Muscle of leg (tissue), 11 donors: ENCODE data around the gene ATP8A2. TPM values are rescaled to one million over a fixed set of nuclear protein-coding genes. Genes with fewer than 3 reads are reported as not detected.

ENCODE experiments used
- DNase-seq: peaks from one replicate; pipeline ENCODE4 v3.0.0; 2013
- H3K27ac ChIP-seq: one replicate; pipeline ENCODE4 v1.5.1; 2013; ENCODE audit warnings: mild to moderate bottlenecking, low read length, control low read depth
- H3K27me3 ChIP-seq: one replicate; pipeline ENCODE4 v1.6.1; 2013; ENCODE audit warnings: low read length; ENCODE audit not compliant: control insufficient read depth, insufficient read depth
- H3K36me3 ChIP-seq: one replicate; pipeline ENCODE4 v1.6.1; 2013; ENCODE audit warnings: low read length; ENCODE audit not compliant: control insufficient read depth, insufficient read depth
- H3K4me1 ChIP-seq: one replicate; pipeline ENCODE4 v1.6.1; 2013; ENCODE audit warnings: low read length; ENCODE audit not compliant: control insufficient read depth, insufficient read depth
- H3K4me3 ChIP-seq: one replicate; pipeline ENCODE4 v1.5.1; 2013; ENCODE audit warnings: low read length, control low read depth
- H3K9me3 ChIP-seq: replicated peaks from 2 replicates; pipeline ENCODE4 v1.6.1; 2013; ENCODE audit warnings: low read depth, low read length; ENCODE audit not compliant: control insufficient read depth
- WGBS: methylation state at CpG from one replicate; pipeline ENCODE4 v1.1.5; 2013; ENCODE audit warnings: missing lambda C conversion rate; ENCODE audit not compliant: insufficient coverage; 5-methylcytosine and 5-hydroxymethylcytosine counted together
- polyA plus RNA-seq, 8 donors: library from polyadenylated mRNA; unstranded; fragments of 120-200 nt; gene quantifications; one replicate each; pipeline versions ENCODE4 v1.2.1 to v1.2.3, GENCODE V29; 2013; ENCODE audit warnings: inconsistent platforms in 1 of 8, low replicate concordance in 1 of 8; ENCODE audit not compliant: insufficient read length in 8 of 8, insufficient read depth in 1 of 8
- total RNA-seq: library from RNA; stranded (reverse); fragments of 120-200 nt; gene quantifications from one replicate; pipeline ENCODE4 v1.2.4, GENCODE V29; 2013

Gene ATP8A2
- total and polyA plus RNA-seq, 9 donors, result 0.89 to 2.9 (median 1.6) TPM

DNA sequence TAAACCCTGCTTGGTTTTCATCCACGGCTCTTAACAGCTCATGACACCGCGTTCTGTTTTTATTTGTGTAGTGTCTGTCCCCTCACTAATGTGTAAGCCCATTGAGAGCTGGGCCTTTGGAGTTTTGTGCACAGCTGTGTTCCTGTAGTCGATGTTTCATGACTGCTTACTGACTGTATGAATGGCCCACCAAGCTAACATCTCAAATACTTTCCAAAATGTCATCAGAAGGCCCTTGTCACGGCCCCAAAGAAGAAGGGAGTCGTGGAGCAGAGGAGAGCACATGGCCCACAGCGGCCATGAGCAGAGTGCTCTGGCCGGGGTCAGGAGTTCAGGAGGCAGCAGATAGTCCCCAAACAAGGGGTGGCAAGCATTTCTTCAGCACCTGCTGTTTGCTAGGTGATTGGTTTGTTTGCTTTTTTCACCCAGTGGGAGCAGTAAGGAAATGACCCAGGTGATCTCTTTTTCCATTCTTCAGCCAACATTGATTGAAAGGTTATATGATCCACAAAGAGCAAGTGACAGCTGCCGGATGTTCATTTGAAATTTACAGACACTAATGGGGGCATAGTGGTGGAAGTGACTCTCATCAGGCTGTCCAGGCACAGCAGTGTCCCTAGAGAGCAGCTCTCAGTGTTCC, 315.2 kb downstream of the ATP8A2 start:
- 91% methylated on average over 7 of the region's 9 CpGs for WGBS

DNA sequence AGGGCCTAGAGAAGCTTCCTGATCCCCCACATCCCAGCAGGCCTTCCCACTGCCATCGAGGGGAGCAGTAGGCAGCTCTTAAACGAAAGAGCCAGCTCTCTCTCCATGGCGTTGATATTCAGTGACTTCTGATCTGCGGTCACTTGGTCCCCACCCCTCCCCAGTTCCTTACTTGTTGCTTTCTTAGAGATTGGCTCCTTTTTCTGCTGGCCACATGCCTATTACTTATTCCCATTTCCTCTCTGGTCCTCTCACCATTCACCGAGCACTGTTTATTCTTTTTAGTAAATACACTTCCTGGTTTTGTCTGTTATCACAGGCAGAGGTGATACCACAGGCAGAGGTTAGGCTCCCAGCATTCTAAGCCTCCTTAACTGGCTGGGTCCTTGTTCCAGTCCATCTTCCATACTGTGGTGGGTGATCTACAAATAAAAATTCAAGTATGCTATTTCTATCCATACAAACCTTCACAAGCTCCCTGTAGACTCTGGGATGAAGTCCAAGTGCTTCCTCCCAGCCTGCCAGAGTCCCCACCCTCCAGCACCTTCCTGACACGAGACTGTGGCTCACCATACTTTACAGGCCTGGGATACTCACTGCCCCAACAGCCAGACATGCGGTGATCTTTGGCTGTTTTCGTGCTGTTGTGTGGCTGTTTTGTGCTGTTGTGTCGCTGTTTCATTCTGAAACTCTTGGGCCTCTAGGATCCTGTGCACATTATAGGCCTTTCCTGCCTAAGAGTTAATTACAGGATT, 315.9 kb downstream of the ATP8A2 start:
- Histone ChIP-seq H3K36me3 (no peaks in the 10 kb centered on the region), H3K27me3 (no peaks in the 10 kb centered on the region), H3K4me1 (peaks cover 56% of the 10 kb centered on the region), H3K27ac (peak overlapping the region; percentile 89), H3K4me3 (no peak overlapping the region), H3K9me3 (no peaks in the 10 kb centered on the region)
- peak; percentile 75 for DNase-seq
- WGBS, result 37% methylated on average over 4 of the region's 9 CpGs

More for the DNA sequence above, 315.2 kb downstream of the ATP8A2 start:
- Histone ChIP-seq H3K4me1 (peaks cover 57% of the 10 kb centered on the region), H3K4me3 (no peak overlapping the region), H3K27me3 (no peaks in the 10 kb centered on the region), H3K36me3 (no peaks in the 10 kb centered on the region), H3K27ac (peak overlapping the region; percentile 89), H3K9me3 (no peaks in the 10 kb centered on the region)
- DNase-seq, result no peak

DNA sequence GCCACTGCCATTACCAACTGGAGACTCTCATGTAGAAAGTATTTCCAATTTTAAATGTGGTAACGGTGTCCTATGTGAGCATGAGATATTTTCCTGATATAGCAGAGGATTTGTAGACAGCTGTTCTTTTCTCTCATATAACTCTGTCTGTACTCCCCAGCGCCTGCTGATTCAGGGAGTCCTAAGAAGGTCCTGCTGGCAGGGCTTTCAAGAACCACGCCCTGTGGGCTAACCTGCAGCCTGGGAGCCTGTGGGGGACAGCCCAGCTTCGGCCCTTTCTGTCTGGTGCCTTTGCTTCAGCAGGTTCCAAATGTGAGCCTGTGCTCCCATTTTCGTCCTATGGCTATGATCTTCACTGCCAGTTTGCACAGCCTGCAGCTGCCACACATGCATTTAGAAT, 316.8 kb downstream of the ATP8A2 start:
- H3K36me3 ChIP-seq, result no peaks in the 10 kb centered on the region
- no peaks in the 10 kb centered on the region for H3K9me3 ChIP-seq
- 70% methylated on average over 4 of the region's 5 CpGs for WGBS
- no peaks in the 10 kb centered on the region for H3K27me3 ChIP-seq
- peaks cover 54% of the 10 kb centered on the region for H3K4me1 ChIP-seq
- peak overlapping the region; percentile 89 for H3K27ac ChIP-seq
- H3K4me3 ChIP-seq, result no peak overlapping the region
- peak; percentile 80 for DNase-seq

DNA sequence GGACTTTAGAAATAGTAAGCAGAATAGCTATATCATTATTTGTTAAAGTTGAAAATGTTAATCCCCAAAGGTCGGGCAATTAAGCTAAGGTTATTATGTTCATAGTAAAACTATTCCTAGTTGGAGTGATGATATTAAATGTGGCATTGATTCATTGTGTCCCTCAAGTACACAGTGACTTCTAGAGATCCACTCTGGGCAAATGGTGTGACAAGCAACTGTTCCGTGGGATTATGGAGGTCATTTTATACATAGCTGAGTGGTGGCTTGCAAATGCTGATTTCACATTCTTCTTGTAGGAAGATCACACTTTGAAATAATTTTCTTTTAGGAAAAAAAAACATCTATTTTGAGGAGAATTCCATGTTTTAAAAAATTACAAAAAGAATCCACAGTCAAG, 317.8 kb downstream of the ATP8A2 start:
- Histone ChIP-seq H3K4me3 (no peak overlapping the region), H3K27me3 (no peaks in the 10 kb centered on the region), H3K4me1 (peaks cover 54% of the 10 kb centered on the region), H3K36me3 (no peaks in the 10 kb centered on the region), H3K27ac (peak overlapping the region; percentile 89), H3K9me3 (no peaks in the 10 kb centered on the region)
- no CpG with 5 or more reads among the region's 2 CpGs for WGBS
- DNase-seq, result peak; percentile 48

DNA sequence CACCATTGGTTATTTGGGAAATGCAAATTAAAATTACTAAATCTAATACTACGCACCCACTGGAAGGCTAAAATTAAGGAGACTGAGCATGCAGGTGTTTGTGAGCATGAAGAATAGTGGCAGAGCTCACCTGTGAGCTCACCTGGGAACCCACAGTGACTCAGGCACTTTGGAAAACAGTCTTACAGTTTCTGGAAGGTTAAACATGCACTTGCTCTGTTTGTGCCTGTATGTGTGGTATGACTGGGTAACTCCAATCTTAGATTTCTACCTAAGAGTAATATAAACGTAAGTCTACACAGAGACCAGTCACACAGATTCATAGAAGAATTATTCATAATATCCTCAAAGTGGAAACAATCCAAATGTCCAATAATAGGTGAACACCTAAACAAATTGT, 318.8 kb downstream of the ATP8A2 start:
- WGBS, result no CpG with 5 or more reads among the region's 2 CpGs
- DNase-seq, result no peak
- no peak overlapping the region for H3K4me3 ChIP-seq

DNA sequence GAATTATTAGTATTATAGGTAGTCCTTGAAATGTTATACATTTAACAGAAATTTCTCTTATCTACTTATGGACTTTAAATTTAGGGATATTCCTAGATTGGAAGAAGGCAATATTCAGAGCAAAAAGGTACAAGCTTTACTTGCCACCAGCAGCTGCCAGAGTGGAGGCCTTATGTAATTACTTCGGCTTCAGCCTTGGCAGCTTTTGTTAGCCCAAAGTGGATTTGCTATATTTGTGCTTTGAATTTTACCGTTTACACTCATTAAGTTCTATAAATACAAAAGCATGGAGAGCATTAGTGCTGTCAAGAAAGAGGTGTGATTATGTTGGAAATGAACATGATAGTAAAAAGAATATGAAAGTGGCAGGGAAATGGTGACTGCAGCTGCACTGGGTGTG, 319.9 kb downstream of the ATP8A2 start:
- no peak for DNase-seq
- Histone ChIP-seq H3K27me3 (no peaks in the 10 kb centered on the region), H3K36me3 (no peaks in the 10 kb centered on the region), H3K4me3 (no peak overlapping the region), H3K4me1 (peaks cover 38% of the 10 kb centered on the region), H3K27ac (peak overlapping the region; percentile 77), H3K9me3 (peaks cover 2% of the 10 kb centered on the region)
- 80% methylated on average over 1 of the region's 2 CpGs for WGBS

More for the DNA sequence above, 318.8 kb downstream of the ATP8A2 start:
- Histone ChIP-seq H3K4me1 (peaks cover 47% of the 10 kb centered on the region), H3K36me3 (no peaks in the 10 kb centered on the region), H3K9me3 (no peaks in the 10 kb centered on the region), H3K27ac (no peak overlapping the region), H3K27me3 (no peaks in the 10 kb centered on the region)

DNA sequence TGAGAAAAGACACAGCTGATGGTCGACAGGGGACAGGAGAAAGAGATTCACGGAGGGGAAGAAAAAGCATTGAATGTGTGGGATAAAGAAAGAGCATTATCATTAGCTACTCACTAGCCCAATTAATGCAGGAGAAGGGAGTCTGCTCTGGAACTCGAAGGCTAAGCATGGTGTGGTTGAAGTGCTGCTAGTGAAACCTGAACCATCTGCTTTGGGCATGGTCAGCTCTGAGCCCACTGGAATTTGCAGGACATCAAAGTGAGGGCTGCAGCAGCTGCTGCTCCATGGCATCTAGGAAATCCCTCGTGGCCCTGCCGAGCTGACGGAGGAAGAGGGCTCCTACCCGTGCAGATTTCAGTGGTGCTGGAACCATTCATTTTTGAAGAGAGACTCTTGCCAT, 320.3 kb downstream of the ATP8A2 start:
- peak overlapping the region; percentile 77 for H3K27ac ChIP-seq
- H3K4me1 ChIP-seq, result peaks cover 33% of the 10 kb centered on the region
- WGBS, result 32% methylated on average over 5 of the region's 7 CpGs
- no peaks in the 10 kb centered on the region for H3K36me3 ChIP-seq
- H3K4me3 ChIP-seq, result no peak overlapping the region
- peak; percentile 83 for DNase-seq
- peaks cover 2% of the 10 kb centered on the region for H3K9me3 ChIP-seq
- H3K27me3 ChIP-seq, result no peaks in the 10 kb centered on the region

DNA sequence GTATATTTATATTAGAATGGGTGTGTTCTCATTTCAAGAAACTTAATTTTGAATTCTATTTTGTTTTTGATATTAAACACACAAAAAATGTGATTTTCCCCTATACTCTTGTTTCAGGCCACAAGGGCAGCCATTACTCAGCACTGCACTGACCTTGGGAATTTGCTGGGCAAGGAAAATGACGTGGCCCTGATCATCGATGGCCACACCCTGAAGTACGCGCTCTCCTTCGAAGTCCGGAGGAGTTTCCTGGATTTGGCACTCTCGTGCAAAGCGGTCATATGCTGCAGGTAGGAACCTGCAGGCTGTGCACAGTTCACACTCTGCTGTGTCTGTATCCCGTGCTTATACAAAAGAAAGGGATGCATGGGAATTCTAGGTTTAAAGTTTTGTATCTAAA, 327.3 kb downstream of the ATP8A2 start:
- Histone ChIP-seq H3K9me3 (peaks cover 2% of the 10 kb centered on the region), H3K4me1 (no peaks in the 10 kb centered on the region), H3K4me3 (no peak overlapping the region), H3K27ac (no peak overlapping the region), H3K27me3 (no peaks in the 10 kb centered on the region), H3K36me3 (no peaks in the 10 kb centered on the region)
- 79% methylated on average over 8 of the region's 9 CpGs for WGBS
- DNase-seq, result no peak

DNA sequence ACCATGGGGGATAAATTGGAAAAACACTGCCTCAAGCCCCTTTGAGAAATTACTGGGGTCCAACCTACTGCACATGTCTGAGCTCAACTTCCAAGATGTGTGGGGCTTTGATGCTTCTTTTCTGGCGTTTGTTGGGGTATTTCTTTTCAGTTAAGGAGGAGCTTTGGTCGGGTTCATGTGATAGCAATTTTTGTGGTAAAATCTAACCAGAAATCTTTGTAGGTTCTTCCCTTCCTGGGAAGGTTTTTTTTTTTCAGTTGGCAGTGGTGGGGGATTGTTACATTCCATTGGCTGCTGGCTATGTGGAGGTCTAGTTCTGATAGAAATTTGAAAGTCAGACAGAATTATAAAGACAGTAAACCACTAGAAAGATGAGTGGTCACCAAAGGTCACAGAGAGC, 327.8 kb downstream of the ATP8A2 start:
- no peak overlapping the region for H3K27ac ChIP-seq
- H3K4me1 ChIP-seq, result no peaks in the 10 kb centered on the region
- no peak overlapping the region for H3K4me3 ChIP-seq
- DNase-seq, result no peak
- WGBS, result no CpG with 5 or more reads among the region's 2 CpGs
- no peaks in the 10 kb centered on the region for H3K36me3 ChIP-seq
- peaks cover 2% of the 10 kb centered on the region for H3K9me3 ChIP-seq
- no peaks in the 10 kb centered on the region for H3K27me3 ChIP-seq

DNA sequence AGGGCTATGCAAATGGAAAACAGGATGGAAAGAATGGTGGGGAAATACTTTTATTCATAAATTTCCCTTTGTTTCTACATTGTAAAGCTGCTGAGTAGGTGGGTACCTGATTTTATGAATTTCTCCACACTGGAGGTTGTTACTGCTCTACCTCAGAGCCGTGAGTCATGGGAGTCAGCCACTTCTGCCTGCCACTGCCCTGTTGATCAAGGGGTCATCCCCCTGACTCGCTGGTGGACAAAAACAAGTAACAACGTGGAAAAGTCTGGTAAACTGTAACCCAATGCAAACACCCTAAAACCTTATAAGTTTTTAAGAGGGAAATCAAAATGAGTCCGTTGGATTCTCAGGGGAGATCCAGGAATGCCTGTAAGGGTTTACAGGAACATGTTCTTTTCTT, 329.5 kb downstream of the ATP8A2 start:
- H3K9me3 ChIP-seq, result peaks cover 2% of the 10 kb centered on the region
- no peak overlapping the region for H3K4me3 ChIP-seq
- H3K36me3 ChIP-seq, result no peaks in the 10 kb centered on the region
- 60% methylated on average over 1 of the region's 4 CpGs for WGBS
- no peaks in the 10 kb centered on the region for H3K27me3 ChIP-seq
- no peaks in the 10 kb centered on the region for H3K4me1 ChIP-seq
- no peak for DNase-seq
- no peak overlapping the region for H3K27ac ChIP-seq
